ENCODE results near the gene SNED1.

- TF ChIP-seq CTCF (IDR thresholded peaks at IDR 0.05) (no peak), POLR2A (IDR thresholded peaks at IDR 0.05) (no peak)
Measured at GRCh38 chr2:241063587-241063986, 65.2 kb downstream of the SNED1 start.
